ENCODE results near the gene ZNF286A.
"Not testable (repeated sequence)": the region's sequence is repeated elsewhere in the genome, so short reads cannot be mapped to it uniquely, and the experiment has no call there.

The ZNF286A gene

DNA sequence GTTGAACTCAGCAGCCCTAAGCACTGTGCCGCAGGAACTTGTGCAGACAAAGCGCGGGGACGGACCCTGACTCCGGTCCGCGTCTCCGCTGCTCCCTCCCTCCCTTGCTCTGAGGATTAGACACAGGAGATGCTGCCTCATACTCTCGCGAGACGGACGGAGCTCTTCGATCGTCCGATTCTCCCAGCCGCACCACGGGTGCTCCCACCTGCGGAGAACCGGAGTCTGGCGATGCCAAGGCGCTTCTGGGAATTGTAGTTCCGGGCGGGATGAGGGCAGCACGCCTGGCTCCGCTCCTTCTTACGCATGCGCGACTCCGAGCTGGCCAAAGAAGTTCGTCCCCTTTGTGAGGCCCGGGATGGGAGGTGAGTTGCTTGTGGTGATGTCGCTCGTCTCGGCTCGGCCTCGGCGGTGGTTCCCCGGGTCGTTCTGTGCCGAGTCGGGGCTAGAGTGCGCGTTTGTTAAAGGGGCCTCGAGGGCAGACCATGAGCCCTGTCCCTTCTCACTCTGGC, at the start of gene ZNF286A:
Gene ZNF286A (plus strand): TSS at position 340 of the 512 bp plus-strand sequence. CDS start 578 bp downstream, outside the sequence.
- not testable (repeated sequence) for H3K27me3 ChIP-seq (ENCODE audit: control insufficient read depth in 2 of 2, insufficient read depth in 2 of 2, low read length in 2 of 2); H3K4me1 ChIP-seq (ENCODE audit: control insufficient read depth in 2 of 2, insufficient read depth in 2 of 2, low read length in 2 of 2); H3K36me3 ChIP-seq (ENCODE audit: control insufficient read depth in 2 of 2, insufficient read depth in 2 of 2, low read length in 2 of 2); H3K9me3 ChIP-seq (ENCODE audit: control insufficient read depth in 2 of 2, low read length in 2 of 2)
- Histone ChIP-seq H3K9ac (ENCODE audit: low read depth in 1 of 2, low read length in 2 of 2) (peak within 1 kb of the TSS; percentile 56 to 64), H3K4me3 (ENCODE audit: low read length in 2 of 2) (peak within 1 kb of the TSS; percentile 64 to 75), H3K27ac (ENCODE audit: low read depth in 2 of 2, low read length in 2 of 2) (peak within 1 kb of the TSS; percentile 37 to 38)

GRCh38 chr17:15649861-15650421, 49.6 kb upstream of the ZNF286A start:
- H3K4me3 ChIP-seq (ENCODE audit: low read length in 2 of 2): peak overlapping the region; percentile 72 to 85
- H3K9me3 ChIP-seq (ENCODE audit: control insufficient read depth in 2 of 2, low read length in 2 of 2): no peaks in the 10 kb centered on the region
- peak overlapping the region; percentile 85 to 87 for H3K27ac ChIP-seq (ENCODE audit: low read depth in 2 of 2, low read length in 2 of 2)
- H3K36me3 ChIP-seq (ENCODE audit: control insufficient read depth in 2 of 2, insufficient read depth in 2 of 2, low read length in 2 of 2): no peaks in the 10 kb centered on the region
- H3K4me1 ChIP-seq (ENCODE audit: control insufficient read depth in 2 of 2, insufficient read depth in 2 of 2, low read length in 2 of 2): peaks cover 13 to 19% of the 10 kb centered on the region in 2 donors
- peak overlapping the region; percentile 78 to 83 for H3K9ac ChIP-seq (ENCODE audit: low read depth in 1 of 2, low read length in 2 of 2)
- no peaks in the 10 kb centered on the region for H3K27me3 ChIP-seq (ENCODE audit: control insufficient read depth in 2 of 2, insufficient read depth in 2 of 2, low read length in 2 of 2)

DNA sequence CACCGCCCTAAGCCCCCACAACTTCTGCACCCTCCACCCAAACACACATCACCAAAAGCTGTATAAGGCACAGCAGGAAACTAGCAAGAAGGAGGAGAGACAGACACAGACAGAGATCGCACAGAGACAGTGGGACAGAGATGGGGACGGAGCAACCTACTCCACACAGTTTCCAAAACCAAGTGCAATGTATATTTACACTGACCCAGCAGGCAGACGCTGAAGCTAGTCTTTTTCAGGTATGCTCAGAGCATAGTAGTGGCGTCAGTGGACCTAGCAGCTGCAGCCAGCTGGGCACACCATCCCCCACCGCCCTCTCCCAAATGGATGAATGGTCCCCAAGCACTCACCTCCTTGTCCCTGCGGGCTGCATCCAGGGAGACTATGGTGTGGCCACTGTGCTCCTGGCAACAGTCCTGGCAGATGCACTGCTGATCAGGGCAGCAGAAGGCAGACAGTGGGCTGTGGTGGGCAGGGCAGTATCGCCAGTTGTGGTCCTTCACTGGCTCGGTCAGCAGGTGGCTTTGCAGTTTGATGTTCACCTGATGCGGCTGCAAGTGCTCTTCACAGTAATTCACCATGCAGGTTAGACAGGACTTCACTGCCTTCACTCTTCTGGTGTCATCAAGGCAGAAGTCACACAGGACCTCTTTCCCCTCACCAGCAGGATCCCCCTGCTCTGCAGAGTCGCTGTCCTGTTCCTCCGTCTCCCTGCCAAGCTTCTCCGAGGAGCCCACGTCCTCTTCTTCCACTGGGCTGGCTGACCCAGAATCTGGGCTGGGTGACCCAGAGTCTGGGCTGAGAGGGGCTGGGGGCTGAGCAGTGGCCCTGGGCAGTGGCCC, 48.6 kb upstream of the ZNF286A start:
- peak overlapping the region; percentile 85 to 87 for H3K27ac ChIP-seq (ENCODE audit: low read depth in 2 of 2, low read length in 2 of 2)
- peak overlapping the region; percentile 72 to 85 for H3K4me3 ChIP-seq (ENCODE audit: low read length in 2 of 2)
- H3K4me1 ChIP-seq (ENCODE audit: control insufficient read depth in 2 of 2, insufficient read depth in 2 of 2, low read length in 2 of 2): peaks cover 13 to 19% of the 10 kb centered on the region in 2 donors
- no peaks in the 10 kb centered on the region for H3K9me3 ChIP-seq (ENCODE audit: control insufficient read depth in 2 of 2, low read length in 2 of 2)
- H3K27me3 ChIP-seq (ENCODE audit: control insufficient read depth in 2 of 2, insufficient read depth in 2 of 2, low read length in 2 of 2): no peaks in the 10 kb centered on the region
- H3K36me3 ChIP-seq (ENCODE audit: control insufficient read depth in 2 of 2, insufficient read depth in 2 of 2, low read length in 2 of 2): no peaks in the 10 kb centered on the region
- H3K9ac ChIP-seq (ENCODE audit: low read depth in 1 of 2, low read length in 2 of 2): peak overlapping the region; percentile 78 to 83

- Histone ChIP-seq H3K9ac (ENCODE audit: low read depth in 1 of 2, low read length in 2 of 2) (peak overlapping the region; percentile 78 to 83), H3K36me3 (ENCODE audit: control insufficient read depth in 2 of 2, insufficient read depth in 2 of 2, low read length in 2 of 2) (no peaks in the 10 kb centered on the region), H3K27me3 (ENCODE audit: control insufficient read depth in 2 of 2, insufficient read depth in 2 of 2, low read length in 2 of 2) (no peaks in the 10 kb centered on the region), H3K4me1 (ENCODE audit: control insufficient read depth in 2 of 2, insufficient read depth in 2 of 2, low read length in 2 of 2) (peaks cover 13 to 19% of the 10 kb centered on the region in 2 donors), H3K9me3 (ENCODE audit: control insufficient read depth in 2 of 2, low read length in 2 of 2) (no peaks in the 10 kb centered on the region), H3K27ac (ENCODE audit: low read depth in 2 of 2, low read length in 2 of 2) (peak overlapping the region; percentile 85 to 87), H3K4me3 (ENCODE audit: low read length in 2 of 2) (peak overlapping the region; percentile 72 to 85)
These were observed 47.9 kb upstream of the ZNF286A start for GRCh38 chr17:15651583-15652110.

- Histone ChIP-seq H3K9ac (ENCODE audit: low read depth in 1 of 2, low read length in 2 of 2) (no peak overlapping the region), H3K9me3 (ENCODE audit: control insufficient read depth in 2 of 2, low read length in 2 of 2) (no peaks in the 10 kb centered on the region), H3K36me3 (ENCODE audit: control insufficient read depth in 2 of 2, insufficient read depth in 2 of 2, low read length in 2 of 2) (no peaks in the 10 kb centered on the region), H3K4me3 (ENCODE audit: low read length in 2 of 2) (no peak overlapping the region), H3K27ac (ENCODE audit: low read depth in 2 of 2, low read length in 2 of 2) (no peak overlapping the region), H3K27me3 (ENCODE audit: control insufficient read depth in 2 of 2, insufficient read depth in 2 of 2, low read length in 2 of 2) (no peaks in the 10 kb centered on the region), H3K4me1 (ENCODE audit: control insufficient read depth in 2 of 2, insufficient read depth in 2 of 2, low read length in 2 of 2) (peaks cover 13 to 19% of the 10 kb centered on the region in 2 donors)
These were observed 46.6 kb upstream of the ZNF286A start for GRCh38 chr17:15652960-15653359.

DNA sequence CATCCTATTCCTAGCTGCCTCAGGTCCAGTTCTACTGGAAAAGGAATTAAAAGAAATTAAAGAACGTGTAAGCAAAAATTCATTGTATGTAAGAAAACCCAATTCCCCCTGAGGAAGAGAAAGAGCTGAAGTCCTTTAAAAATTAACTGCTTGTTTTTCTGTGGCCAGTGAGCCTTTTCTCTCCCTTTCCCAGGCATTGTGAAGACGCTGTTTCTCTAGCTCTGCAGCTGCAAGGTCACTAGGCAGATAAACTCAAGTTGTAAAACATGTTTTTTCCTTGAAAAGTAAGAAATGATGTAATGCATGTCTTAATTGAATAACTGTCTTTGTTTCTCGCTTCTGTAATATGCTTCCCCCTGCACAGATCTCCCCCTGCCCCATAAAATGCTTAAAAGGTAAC, 45.2 kb upstream of the ZNF286A start:
- H3K4me3 ChIP-seq (ENCODE audit: low read length in 2 of 2); H3K9me3 ChIP-seq (ENCODE audit: control insufficient read depth in 2 of 2, low read length in 2 of 2); H3K27ac ChIP-seq (ENCODE audit: low read depth in 2 of 2, low read length in 2 of 2); H3K36me3 ChIP-seq (ENCODE audit: control insufficient read depth in 2 of 2, insufficient read depth in 2 of 2, low read length in 2 of 2); H3K27me3 ChIP-seq (ENCODE audit: control insufficient read depth in 2 of 2, insufficient read depth in 2 of 2, low read length in 2 of 2); H3K9ac ChIP-seq (ENCODE audit: low read depth in 1 of 2, low read length in 2 of 2): not testable (repeated sequence)
- H3K4me1 ChIP-seq (ENCODE audit: control insufficient read depth in 2 of 2, insufficient read depth in 2 of 2, low read length in 2 of 2): peaks cover 9 to 18% of the 10 kb centered on the region in 2 donors

DNA sequence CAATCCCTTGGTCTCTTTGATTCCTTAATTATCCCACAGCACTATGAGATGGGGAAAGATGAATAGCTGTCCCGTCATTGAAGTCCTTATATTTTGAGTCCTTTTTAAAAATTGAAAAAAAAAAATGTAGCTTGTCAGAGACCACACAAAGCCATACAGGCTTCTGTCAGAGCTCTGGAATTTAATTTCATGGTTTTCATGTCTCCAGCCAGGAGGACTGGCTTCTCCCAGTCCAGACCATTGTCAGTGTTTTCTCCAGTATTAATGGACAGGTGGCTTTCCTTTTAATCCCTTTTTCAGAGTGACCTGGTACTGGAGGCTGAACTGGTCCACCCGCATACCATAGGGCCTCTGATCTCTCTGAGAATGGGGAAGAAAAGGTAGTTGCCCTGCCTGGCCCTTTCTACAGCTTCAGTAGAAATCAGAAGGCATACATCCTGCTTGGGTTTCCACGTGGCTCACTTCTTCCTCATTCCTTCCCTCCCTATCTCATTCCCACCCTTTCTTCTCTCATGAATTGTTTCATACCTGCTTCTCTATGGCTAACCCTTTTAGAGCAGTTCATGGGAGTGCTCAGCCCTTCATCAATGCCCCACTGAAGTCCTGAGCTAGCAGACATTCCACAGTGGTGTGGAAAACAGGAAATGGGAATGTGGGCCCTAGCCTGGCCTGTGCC, 44.5 kb upstream of the ZNF286A start:
- Histone ChIP-seq H3K9me3 (ENCODE audit: control insufficient read depth in 2 of 2, low read length in 2 of 2) (no peaks in the 10 kb centered on the region), H3K4me3 (ENCODE audit: low read length in 2 of 2) (no peak overlapping the region), H3K27ac (ENCODE audit: low read depth in 2 of 2, low read length in 2 of 2) (no peak overlapping the region), H3K36me3 (ENCODE audit: control insufficient read depth in 2 of 2, insufficient read depth in 2 of 2, low read length in 2 of 2) (no peaks in the 10 kb centered on the region), H3K27me3 (ENCODE audit: control insufficient read depth in 2 of 2, insufficient read depth in 2 of 2, low read length in 2 of 2) (no peaks in the 10 kb centered on the region), H3K4me1 (ENCODE audit: control insufficient read depth in 2 of 2, insufficient read depth in 2 of 2, low read length in 2 of 2) (peaks cover 9 to 12% of the 10 kb centered on the region in 2 donors), H3K9ac (ENCODE audit: low read depth in 1 of 2, low read length in 2 of 2) (no peak overlapping the region)

- Histone ChIP-seq H3K4me1 (ENCODE audit: control insufficient read depth in 2 of 2, insufficient read depth in 2 of 2, low read length in 2 of 2) (no peaks in the 10 kb centered on the region), H3K27me3 (ENCODE audit: control insufficient read depth in 2 of 2, insufficient read depth in 2 of 2, low read length in 2 of 2) (no peaks in the 10 kb centered on the region), H3K9ac (ENCODE audit: low read depth in 1 of 2, low read length in 2 of 2) (no peak overlapping the region), H3K27ac (ENCODE audit: low read depth in 2 of 2, low read length in 2 of 2) (no peak overlapping the region), H3K4me3 (ENCODE audit: low read length in 2 of 2) (no peak overlapping the region), H3K9me3 (ENCODE audit: control insufficient read depth in 2 of 2, low read length in 2 of 2) (no peaks in the 10 kb centered on the region), H3K36me3 (ENCODE audit: control insufficient read depth in 2 of 2, insufficient read depth in 2 of 2, low read length in 2 of 2) (no peaks in the 10 kb centered on the region)
These were observed 41.7 kb upstream of the ZNF286A start for GRCh38 chr17:15657868-15658267.

GRCh38 chr17:15658296-15658695, 41.3 kb upstream of the ZNF286A start:
- Histone ChIP-seq H3K27ac (ENCODE audit: low read depth in 2 of 2, low read length in 2 of 2) (no peak overlapping the region), H3K9me3 (ENCODE audit: control insufficient read depth in 2 of 2, low read length in 2 of 2) (no peaks in the 10 kb centered on the region), H3K36me3 (ENCODE audit: control insufficient read depth in 2 of 2, insufficient read depth in 2 of 2, low read length in 2 of 2) (no peaks in the 10 kb centered on the region), H3K4me3 (ENCODE audit: low read length in 2 of 2) (no peak overlapping the region), H3K9ac (ENCODE audit: low read depth in 1 of 2, low read length in 2 of 2) (no peak overlapping the region), H3K27me3 (ENCODE audit: control insufficient read depth in 2 of 2, insufficient read depth in 2 of 2, low read length in 2 of 2) (no peaks in the 10 kb centered on the region), H3K4me1 (ENCODE audit: control insufficient read depth in 2 of 2, insufficient read depth in 2 of 2, low read length in 2 of 2) (no peaks in the 10 kb centered on the region)

- Histone ChIP-seq H3K4me3 (ENCODE audit: low read length in 2 of 2) (no peak overlapping the region), H3K9me3 (ENCODE audit: control insufficient read depth in 2 of 2, low read length in 2 of 2) (no peaks in the 10 kb centered on the region), H3K4me1 (ENCODE audit: control insufficient read depth in 2 of 2, insufficient read depth in 2 of 2, low read length in 2 of 2) (no peaks in the 10 kb centered on the region), H3K9ac (ENCODE audit: low read depth in 1 of 2, low read length in 2 of 2) (no peak overlapping the region), H3K27ac (ENCODE audit: low read depth in 2 of 2, low read length in 2 of 2) (no peak overlapping the region), H3K27me3 (ENCODE audit: control insufficient read depth in 2 of 2, insufficient read depth in 2 of 2, low read length in 2 of 2) (no peaks in the 10 kb centered on the region), H3K36me3 (ENCODE audit: control insufficient read depth in 2 of 2, insufficient read depth in 2 of 2, low read length in 2 of 2) (peaks cover 0 to 4% of the 10 kb centered on the region in 2 donors)
These were observed 40.3 kb upstream of the ZNF286A start for GRCh38 chr17:15659236-15659635.

All from mucosa of rectum (tissue), 2 donors.